Activated T-cell treated with anti-CD3 and anti-CD28 coated beads, Interleukin-2, amount 50 U/mL, for 1 hour (primary cell): ENCODE results near the gene F2R.
"Not testable (repeated sequence)": the region's sequence is repeated elsewhere in the genome, so short reads cannot be mapped to it uniquely, and the experiment has no call there.

Experiments used
- DNase-seq: peaks from one replicate; pipeline ENCODE4 v3.0.0-alpha.2; 2020

F2R gene

GRCh38 chr5:76761118-76761517, 45.2 kb downstream of the F2R start:
- DNase-seq = not testable (repeated sequence)

- no peak for DNase-seq
Measured at GRCh38 chr5:76762484-76762883, 46.6 kb downstream of the F2R start.

GRCh38 chr5:76763136-76763535, 47.2 kb downstream of the F2R start:
- no peak for DNase-seq

GRCh38 chr5:76764374-76764773, 48.4 kb downstream of the F2R start:
- DNase-seq = no peak

GRCh38 chr5:76765249-76765648, 49.3 kb downstream of the F2R start:
- DNase-seq = no peak

GRCh38 chr5:76766746-76767145, 50.8 kb downstream of the F2R start:
- DNase-seq = no peak

GRCh38 chr5:76771041-76771440, 55.1 kb downstream of the F2R start:
- DNase-seq = not testable (repeated sequence)

- DNase-seq = no peak
Measured at GRCh38 chr5:76771705-76772405, 55.9 kb downstream of the F2R start.

- DNase-seq = no peak
Measured at GRCh38 chr5:76775921-76776320, 60.0 kb downstream of the F2R start.

GRCh38 chr5:76776391-76776790, 60.5 kb downstream of the F2R start:
- DNase-seq = no peak

- not testable (repeated sequence) for DNase-seq
Measured at GRCh38 chr5:76780616-76781015, 64.7 kb downstream of the F2R start.

- no peak for DNase-seq
Measured at GRCh38 chr5:76781775-76782174, 65.8 kb downstream of the F2R start.

- no peak for DNase-seq
Measured at GRCh38 chr5:76782444-76782843, 66.5 kb downstream of the F2R start.
